GM21786 (cell line): ENCODE data around the gene ACAP2.
A peak's percentile ranks its signal among the peaks of the same experiment; 100 is the strongest.
"Not testable (repeated sequence)": the region's sequence is repeated elsewhere in the genome, so short reads cannot be mapped to it uniquely, and the experiment has no call there.

ENCODE experiments used
- ATAC-seq: cut with Tn5 transposase; IDR thresholded peaks from one replicate; pipeline ENCODE4 v1.9.1; 2021; ENCODE audit not compliant: unreplicated experiment

ACAP2 gene

DNA sequence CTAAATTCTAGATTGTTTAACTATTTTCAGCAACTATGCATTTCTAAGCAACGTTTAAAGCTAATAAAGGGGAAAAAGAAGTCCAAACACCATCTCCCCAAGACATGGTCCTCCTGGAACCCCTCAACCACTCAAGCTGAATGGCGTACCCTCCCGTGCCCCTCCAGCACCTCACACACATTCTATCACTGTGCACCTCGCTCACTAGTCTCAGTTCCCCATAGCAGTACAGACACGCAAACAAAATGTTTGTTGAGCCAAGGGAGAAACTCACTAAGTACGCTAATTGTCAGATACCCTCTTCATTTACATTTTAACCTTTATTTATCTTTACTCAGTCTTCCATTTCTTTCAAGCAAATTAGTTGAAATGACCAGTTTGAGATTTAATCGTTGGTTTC is 48.8 kb downstream of the ACAP2 start:
- ATAC-seq: peak; percentile 85

DNA sequence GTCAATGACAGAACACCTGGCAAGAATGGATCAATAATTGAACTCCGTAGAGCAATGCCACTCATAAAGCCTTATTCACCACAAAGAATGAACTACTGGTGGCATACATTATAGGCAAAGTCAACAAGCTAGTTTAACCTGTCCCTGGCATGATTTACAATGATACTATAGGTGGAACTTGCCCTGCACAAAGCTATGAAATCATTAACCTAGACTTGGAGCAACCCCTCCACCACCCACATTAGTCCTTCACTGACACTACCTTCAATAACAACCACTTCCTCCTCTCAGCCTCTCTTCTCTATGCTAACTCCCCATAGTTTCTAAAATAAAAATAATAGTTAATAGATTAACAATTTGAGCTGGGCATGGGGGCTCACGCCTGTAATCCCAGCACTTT is 54.4 kb downstream of the ACAP2 start:
- ATAC-seq: peak; percentile 79

DNA sequence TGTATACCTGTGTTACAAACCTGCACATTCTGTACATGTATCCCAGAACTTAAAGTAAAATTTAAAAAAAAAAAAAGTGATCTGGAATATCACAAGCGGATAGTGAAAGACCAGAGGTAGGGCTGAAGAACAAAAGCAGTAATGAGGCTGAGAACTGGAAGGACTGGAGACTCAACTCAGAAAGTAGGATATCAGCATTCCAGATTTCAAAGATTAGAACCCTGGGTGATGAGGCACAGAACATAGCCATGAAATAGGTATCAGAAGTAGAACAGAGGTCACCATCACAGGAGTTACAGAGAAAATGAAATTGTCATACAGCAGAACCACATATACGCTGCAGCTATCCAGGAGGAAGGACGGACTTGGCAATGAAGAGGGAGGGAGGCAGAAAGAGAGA is 56.1 kb downstream of the ACAP2 start:
- ATAC-seq: no peak

DNA sequence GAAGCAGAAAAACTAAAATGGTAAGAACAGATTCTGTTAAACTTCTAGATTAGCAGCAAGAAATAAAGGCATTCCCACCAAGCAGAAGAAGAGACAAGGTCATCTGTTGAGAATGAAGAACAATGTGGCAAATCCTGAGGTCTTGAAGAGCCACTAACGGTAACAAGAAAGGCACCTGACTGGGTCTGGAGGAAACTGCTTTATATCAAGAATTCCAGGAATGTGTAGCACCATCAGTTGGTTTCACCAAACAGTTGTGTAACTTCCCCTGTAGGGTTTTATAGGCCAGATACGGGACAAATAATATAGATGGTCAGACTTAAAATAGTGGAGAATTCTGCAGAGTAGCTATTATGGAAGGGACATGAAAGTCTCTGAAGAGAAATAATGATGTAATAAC is 57.3 kb downstream of the ACAP2 start:
- no peak for ATAC-seq

DNA sequence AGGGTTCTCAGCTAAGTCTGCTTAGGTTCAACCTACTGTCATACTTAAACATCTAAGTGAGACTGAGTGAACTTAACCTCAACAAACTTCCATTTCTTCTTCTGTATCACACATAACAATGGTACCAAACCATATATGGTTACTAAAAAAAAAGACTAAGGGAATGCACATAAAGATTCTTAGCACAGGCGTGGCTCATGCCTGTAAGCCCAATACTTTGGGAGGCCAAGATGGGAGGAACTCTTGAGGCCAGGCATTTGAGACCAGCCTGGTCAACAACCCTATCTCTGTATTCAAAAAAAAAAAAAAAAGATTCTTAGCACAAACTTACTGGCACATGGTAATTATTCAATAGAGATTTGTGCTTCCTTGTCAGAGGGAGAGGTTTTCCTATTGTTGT is 57.9 kb downstream of the ACAP2 start:
- no peak for ATAC-seq

DNA sequence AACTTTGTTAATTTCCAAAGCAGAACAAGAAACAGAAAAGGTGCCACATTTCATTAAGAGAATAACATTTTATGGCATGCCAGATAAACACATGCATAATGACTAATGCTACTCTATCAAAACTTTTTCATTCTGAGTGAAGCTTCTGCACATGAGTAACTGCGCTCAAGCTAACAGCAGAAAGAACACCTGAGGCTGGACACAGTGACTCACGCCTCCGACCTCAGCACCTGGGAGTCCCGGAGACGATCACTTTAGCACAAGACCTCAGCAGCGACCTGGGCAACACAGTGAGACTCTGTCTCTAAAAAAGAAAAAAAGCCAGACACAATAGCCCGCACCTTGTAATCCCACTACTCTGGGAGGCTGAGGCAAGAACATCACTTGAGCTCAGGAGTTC is 70.6 kb downstream of the ACAP2 start:
- no peak for ATAC-seq

DNA sequence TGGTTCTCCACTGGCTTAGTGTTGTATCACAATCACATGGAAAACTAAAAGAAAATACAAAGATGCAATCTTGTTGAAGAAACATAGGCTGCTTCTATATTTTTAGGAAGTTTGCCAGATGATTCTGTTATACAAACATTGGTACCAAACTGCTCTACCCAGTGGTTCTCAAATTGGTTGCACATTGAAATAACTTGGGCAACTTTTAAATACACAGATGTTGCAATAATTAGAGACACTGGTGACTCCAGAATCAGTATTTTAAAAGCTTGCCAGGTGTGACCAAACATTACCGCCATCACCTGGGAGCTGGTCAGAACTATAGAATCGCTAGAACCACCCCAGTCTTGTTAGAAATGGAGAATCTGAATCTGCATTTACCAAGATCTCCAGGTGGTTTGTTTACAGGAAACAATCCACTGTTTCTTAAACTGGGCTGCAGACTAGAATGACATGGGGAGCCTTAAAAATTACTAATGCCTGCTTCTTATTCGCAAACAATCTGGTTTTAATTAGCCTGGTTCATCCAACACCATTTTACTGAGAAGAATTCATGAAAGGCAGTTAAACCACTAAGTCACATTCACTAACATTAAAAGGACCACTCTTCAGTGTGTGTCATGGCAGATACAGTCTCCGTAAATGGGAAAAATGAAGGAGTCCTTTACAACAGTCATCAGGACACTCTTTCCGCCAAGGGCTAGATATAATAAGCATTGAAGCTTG is 76.5 kb downstream of the ACAP2 start:
- ATAC-seq: no peak

DNA sequence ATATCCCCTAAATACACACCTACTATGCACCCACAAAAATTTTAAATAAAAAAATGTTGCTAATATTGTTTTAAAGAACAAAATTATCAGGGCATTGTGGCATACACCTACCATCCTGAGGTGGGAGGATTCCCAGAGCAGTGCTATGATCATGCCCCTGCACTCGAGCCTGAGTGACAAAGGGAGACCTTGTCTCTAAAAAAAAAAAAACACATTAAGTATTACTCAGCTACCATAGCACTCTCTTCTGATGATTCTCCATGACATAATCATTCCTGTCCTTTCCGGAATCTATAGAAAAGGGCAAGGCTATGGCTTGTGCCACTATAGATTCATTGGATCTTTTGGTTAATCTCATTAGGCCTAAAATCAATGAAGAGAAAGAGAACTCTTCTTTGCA is 77.4 kb downstream of the ACAP2 start:
- ATAC-seq: no peak

DNA sequence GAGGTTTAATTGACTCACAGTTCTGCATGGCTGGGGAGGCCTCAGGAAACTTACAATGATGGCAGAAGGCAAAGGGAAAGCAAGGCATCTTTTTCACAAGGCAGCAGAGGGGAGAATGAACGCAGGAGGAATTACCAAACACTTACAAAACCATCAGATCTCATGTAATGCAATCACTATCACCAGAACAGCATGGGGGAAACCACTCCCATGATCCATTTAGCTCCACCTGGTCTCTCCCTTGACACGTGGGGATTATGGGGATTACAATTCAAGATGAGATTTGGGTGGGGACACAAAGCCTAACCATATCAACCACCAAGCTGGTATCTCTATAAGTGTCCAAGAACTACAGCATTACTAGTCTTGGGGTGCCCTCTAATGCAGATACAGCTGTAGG is 85.0 kb downstream of the ACAP2 start:
- not testable (repeated sequence) for ATAC-seq

DNA sequence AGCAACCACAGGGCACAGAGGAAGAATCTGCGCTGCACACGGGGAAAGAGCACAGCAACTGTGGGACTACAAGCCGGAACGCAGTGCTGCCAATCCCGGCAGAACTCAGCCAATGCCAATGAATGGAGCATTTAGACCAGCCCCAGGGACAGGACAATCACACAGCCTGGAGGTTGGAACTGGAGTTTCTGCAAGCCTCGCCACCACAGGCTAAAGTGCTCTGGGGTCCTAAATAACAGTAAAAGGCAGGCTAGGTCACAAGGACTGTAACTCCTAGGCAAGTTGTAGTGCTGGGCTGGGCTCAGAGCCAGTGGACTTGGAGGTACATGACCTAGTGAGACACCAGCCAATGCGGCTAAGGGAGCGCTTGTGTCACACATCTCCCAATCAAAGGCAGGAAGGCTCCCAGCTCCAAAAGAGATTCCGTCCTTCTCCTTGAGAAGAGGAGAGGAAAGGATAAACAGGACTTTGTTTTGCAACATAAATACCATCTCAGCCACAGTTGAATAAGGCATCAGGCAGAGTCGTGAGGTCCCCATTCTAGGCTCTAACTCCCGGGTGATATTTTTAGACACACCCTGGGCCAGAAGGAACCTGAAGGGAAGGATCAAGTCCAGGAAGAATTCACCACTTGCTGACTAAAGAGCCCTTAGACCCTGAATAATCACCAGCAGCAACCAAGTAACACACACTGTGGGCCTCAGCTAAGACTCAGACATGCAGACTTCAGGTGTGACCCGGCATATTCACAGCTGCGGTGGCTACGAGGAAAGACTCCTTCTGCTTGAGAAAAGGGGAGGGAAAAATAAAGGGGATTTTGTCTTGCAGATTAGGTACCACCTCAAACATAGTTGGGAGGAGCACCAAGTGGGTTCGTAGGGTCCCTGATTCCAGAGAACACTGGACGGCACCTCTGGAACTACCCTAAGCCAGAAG is 86.4 kb downstream of the ACAP2 start:
- ATAC-seq: no peak

DNA sequence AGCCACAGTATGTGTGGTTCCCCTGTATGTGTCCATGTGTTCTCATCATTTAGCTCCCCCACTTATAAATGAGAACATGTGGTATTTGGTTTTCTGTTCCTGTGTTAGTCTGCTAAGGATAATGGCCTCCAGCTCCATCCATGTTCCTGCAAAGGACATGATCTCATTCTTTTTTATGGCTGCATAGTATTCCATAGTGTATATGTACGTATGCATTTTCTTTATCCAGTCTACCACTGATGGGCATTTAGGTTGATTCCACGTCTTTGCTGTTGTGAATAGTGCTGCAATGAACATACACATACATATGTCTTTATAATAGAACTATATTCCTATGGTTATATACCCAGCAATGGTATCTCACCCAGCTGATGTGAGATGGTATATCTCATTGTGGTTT is 88.8 kb downstream of the ACAP2 start:
- ATAC-seq: not testable (repeated sequence)

DNA sequence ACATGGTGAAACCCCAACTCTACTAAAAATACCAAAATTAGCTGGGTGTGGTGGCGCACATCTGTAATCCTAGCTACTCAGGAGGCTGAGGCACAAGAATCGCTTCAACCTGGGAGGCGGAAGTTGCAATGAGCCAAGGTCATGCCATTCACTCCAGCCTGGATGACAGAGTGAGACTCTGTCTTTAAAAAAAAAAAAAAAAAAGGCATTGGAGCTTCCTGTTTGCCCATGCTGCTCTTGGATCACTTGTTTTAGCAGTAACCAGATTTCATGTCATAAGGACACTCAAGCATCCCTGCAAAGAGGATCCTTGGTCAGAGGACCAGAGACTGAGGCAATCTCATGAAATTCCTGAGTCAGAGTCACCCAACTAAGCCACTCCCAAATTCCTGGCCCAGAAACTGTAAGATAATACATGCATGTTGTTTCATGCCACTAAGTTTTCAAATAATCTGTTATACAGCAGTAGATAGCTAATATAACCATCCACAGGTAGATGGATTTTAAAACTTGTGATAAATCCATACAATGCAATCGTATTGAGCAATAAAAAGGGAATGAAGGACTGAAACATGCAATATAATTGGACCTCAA is 89.8 kb downstream of the ACAP2 start:
- ATAC-seq: no peak

DNA sequence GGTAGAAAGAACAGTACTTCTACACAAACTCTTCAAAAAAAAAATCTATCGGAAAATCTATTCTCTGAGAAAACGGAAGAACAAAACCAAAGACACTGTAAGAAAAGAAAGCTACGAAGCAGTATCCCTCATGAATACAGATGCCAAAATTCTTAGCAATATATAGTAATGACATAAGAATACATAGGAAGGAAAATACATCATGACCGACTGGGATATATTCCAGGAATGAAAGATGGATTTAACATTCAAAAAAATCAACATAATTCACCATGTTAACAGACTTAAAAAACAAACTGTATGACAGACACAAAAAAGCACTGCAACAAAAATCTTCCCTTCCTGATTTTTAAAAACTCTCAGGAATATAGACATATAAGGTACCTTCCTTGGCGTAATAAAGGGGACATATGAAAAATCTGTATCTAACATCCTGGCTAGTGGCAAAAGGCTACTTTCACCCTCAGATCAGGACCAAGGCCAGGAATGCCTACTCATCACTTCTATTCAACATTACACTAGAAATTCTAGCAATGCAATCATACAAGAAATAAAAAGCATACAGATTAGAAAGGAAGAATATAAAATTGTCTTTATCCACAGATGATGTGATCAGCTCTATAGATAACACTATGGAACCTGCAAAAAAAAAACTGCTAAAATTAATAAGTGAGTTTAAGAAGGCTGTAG is 94.2 kb downstream of the ACAP2 start:
- ATAC-seq: no peak

DNA sequence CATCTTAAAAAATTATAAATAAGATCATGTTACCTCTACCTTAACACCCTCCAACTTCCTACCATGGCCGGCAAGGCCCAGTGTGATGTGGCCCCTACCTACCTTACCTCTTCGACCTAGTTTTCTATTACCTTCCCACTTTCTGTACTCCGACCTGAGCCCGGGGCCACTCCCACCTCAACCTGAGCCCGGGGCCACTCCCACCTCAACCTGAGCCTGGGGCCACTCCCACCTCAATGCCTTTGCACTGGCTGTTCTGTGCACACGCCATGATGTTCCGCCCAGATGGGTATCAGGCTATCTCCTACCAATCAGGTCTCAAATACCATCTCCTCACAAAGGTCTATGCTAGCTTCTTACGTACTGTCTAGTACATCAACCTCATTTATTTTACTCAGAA is 105.1 kb downstream of the ACAP2 start:
- ATAC-seq: no peak

DNA sequence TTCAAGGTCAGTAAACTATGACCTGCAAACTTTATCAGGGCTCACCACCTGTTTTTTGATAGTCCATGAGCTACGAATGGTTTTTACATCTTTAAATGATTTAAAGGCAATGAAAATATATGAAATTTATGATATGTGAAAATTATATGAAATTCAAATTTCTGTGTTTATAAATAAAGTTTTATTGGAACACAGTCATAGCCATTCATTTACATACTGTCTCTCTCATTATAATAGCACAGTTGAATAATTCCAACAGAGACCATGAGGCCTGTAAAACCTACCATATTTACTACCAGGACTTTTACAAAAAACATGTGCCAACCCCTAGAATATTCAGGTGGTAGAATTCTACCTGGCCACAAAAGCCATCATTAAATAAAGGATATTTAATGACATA is 107.9 kb downstream of the ACAP2 start:
- ATAC-seq: no peak

DNA sequence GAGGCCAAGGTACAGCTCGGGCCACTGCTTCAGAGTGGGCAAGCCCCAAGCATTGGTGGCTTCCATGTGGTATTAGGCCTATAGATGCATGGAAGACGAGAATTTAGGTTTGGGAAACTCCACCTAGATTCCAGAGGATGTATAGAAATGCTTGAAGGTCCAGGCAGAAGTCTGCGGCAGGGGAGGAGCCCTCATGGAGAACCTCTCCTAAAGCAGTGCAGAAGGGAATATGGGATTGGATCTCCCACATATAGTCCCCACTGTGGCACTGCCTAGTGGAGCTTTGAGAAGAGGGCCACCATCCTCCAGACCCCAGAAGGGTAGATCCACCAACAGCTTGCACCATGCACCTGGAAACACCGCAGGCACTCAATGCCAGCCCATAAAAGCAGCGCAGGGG is 123.8 kb downstream of the ACAP2 start:
- ATAC-seq: no peak

DNA sequence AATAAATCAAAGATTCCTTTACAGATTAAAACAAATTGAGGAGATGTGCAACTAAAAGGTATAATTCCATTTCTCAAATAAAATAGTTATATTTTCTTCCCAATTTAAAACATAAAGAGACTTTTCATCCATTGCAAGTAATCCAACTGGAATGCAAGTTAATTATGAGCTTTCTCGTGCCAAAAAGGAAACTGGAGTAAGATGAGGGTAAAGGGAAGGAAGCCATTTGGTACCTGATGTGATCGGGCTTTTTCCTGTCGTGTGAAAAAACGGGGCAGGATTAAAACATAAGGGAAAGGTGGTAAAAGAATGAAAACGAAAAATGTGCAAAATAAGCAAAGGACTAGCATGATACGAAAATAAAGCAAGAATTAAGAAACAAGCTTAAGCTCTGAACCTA is 130.1 kb downstream of the ACAP2 start:
- ATAC-seq: no peak

DNA sequence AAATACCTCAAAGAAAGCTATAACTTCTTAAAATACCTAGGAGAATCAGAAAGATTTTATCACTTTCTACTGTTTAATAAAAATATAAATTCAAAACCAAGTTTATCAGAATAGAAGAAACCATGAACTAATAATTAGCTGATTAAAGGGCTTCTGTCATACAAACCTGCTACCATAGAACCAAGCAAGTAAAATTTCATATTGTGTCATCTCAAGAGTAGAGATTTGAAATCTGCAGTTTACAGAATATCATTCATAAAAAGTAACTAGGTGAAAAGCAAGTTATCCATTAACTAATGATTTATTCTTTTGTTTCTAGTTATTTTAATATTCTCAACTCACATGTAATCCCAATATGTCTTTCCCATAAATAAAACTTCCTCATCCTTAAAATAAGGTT is 135.1 kb downstream of the ACAP2 start:
- ATAC-seq: no peak

DNA sequence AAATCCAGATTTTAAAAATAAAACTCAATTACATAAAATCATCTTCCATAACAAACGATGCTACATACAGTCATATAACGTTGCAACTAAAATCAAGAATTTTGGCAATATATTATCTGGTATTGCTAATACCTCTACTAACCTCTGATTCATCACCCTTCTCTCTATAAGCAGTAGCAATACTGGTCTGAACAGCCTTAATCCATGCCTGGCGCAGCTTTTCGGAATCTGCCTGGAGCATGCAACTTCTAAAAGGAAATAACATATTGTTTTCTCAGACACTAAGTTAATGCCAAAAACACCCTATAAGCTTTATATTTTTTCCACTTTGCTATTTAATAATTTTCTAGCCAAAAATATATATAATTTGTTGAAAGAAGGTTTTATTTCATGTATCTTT is 136.5 kb downstream of the ACAP2 start:
- ATAC-seq: no peak

DNA sequence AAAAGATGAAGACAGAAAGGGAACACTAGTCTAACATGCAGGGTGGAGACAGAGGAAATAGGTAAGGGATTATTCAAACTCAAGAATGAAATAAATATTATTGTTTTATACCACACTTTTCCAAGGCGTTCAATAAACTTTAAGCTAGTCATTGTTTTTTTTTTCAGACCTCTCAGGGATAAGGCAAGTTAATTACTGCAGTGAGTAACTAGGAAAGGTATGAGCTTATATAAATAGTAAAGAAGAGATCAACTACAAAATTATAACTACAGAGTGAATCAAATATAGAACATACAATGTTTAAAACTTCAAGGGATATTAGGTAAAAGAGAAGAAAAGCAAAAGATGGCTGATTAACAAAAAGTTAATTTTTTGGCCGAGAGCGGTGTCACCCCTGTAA is 140.4 kb downstream of the ACAP2 start:
- no peak for ATAC-seq

DNA sequence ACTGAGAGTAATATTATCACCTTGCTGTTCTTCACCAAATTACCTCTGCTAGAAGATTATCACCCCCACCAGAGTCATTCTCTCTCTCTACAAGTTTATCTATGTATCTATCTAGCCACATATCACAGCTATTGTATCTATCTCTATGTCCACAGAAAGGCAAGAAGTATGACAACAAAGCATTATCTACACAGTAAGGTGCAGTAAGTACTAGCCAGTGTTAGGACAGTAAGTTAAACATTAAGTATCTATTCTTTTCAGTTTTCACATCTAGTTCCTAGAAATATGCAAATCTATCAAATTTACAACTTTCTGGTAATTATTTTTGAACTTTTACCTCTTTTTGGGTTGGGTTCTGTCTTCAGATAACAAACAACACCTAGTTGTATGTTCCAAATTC is 145.4 kb downstream of the ACAP2 start:
- ATAC-seq: peak; percentile 74
